WTC11 (cell line): ENCODE results near the gene PTEN.

Experiments used
- MAX ChIP-seq: sonication (generic); formaldehyde crosslinking; IDR thresholded peaks from 2 replicates; pipeline ENCODE4 v1.8.0; 2022; ENCODE audit warnings: mild to moderate bottlenecking, missing genetic modification reagents
- NR3C1 ChIP-seq: sonication (generic); formaldehyde crosslinking; conservative IDR thresholded peaks from 2 replicates; pipeline ENCODE4 v1.8.1; 2023; ENCODE audit warnings: low read depth, mild to moderate bottlenecking, missing genetic modification reagents

GRCh38 chr10:87920538-87920937, 57.1 kb downstream of the PTEN start:
- TF ChIP-seq MAX (CRISPR knock-in tag) (no peak), NR3C1 (CRISPR knock-in tag) (no peak)
